HG03342 (cell line): Measurements from ENCODE around the gene IPP.
A peak's percentile ranks its signal among the peaks of the same experiment; 100 is the strongest.
"Not testable (repeated sequence)": the region's sequence is repeated elsewhere in the genome, so short reads cannot be mapped to it uniquely, and the experiment has no call there.

Source experiments
- ATAC-seq: cut with Tn5 transposase; IDR thresholded peaks from one replicate; pipeline ENCODE4 v1.9.1; 2021; ENCODE audit warnings: mild to moderate bottlenecking, moderate library complexity; ENCODE audit not compliant: unreplicated experiment

The IPP gene

GRCh38 chr1:45746922-45747321 is 3.5 kb downstream of the IPP start:
- ATAC-seq = no peak

- ATAC-seq = not testable (repeated sequence)
These were observed 10.8 kb downstream of the IPP start for GRCh38 chr1:45739641-45740156.

GRCh38 chr1:45739137-45739536 is 11.3 kb downstream of the IPP start:
- no peak for ATAC-seq

GRCh38 chr1:45730780-45731319 is 19.6 kb downstream of the IPP start:
- no peak for ATAC-seq

- no peak for ATAC-seq
These were observed 20.2 kb downstream of the IPP start for GRCh38 chr1:45730075-45730779.

GRCh38 chr1:45726007-45726406 is 24.4 kb downstream of the IPP start:
- not testable (repeated sequence) for ATAC-seq

- no peak for ATAC-seq
These were observed 27.1 kb downstream of the IPP start for GRCh38 chr1:45723248-45723930.

GRCh38 chr1:45722809-45723208 is 27.6 kb downstream of the IPP start:
- ATAC-seq = no peak

GRCh38 chr1:45721207-45721606 is 29.2 kb downstream of the IPP start:
- ATAC-seq = no peak

- no peak for ATAC-seq
These were observed 32.2 kb downstream of the IPP start for GRCh38 chr1:45718289-45718688.

GRCh38 chr1:45717386-45717785 is 33.1 kb downstream of the IPP start:
- ATAC-seq = not testable (repeated sequence)

GRCh38 chr1:45716700-45717099 is 33.8 kb downstream of the IPP start:
- no peak for ATAC-seq

- no peak for ATAC-seq
These were observed 36.7 kb downstream of the IPP start for GRCh38 chr1:45713711-45714110.

GRCh38 chr1:45704637-45705036 is 45.8 kb downstream of the IPP start:
- ATAC-seq = no peak

GRCh38 chr1:45694823-45695222 is 55.6 kb downstream of the IPP start:
- no peak for ATAC-seq

GRCh38 chr1:45693811-45694210 is 56.6 kb downstream of the IPP start:
- not testable (repeated sequence) for ATAC-seq

- peak; percentile 26 for ATAC-seq
These were observed 62.4 kb downstream of the IPP start, which contains the start of gene TMEM69 for GRCh38 chr1:45687754-45688740. Gene TMEM69, plus strand, starts transcription at chr1:45688181. Its CDS starts 2,888 bp downstream, at chr1:45691069.

- ATAC-seq = peak; percentile 75
These were observed 63.3 kb downstream of the IPP start for GRCh38 chr1:45687014-45687753.

- peak; percentile 53 for ATAC-seq
These were observed 64.0 kb downstream of the IPP start, which contains the start of gene GPBP1L1 for GRCh38 chr1:45686288-45687013. Gene GPBP1L1, minus strand, starts transcription at chr1:45686533. Its CDS starts 27,446 bp downstream, at chr1:45659087.
